MCF 10A (cell line): Measurements from ENCODE around the gene FAM219A. TPM values are rescaled to one million over a fixed set of nuclear protein-coding genes. Genes with fewer than 3 reads are reported as not detected.

Source experiments
- BruUV-seq: library from RNA; stranded (reverse); fragments of 400-500 nt; replicated peaks from 2 replicates; lab custom pipeline; 2021; lab: Mats Ljungman, UMichigan
- CTCF ChIA-PET: fragments of 300-600 bp; sonication (Branson Sonifier 250); formaldehyde crosslinking; extraction: SDS; loops from one replicate; lab custom pipeline; 2021; ENCODE audit warnings: antibody characterized with exemption, inconsistent platforms; lab: Yijun Ruan, JAX
- POLR2A ChIA-PET: fragments of 300-600, 350-650 bp; sonication (Branson Sonifier 250); formaldehyde crosslinking; extraction: SDS; loops from one replicate; lab custom pipeline; 2020; ENCODE audit warnings: antibody characterized with exemption, inconsistent platforms; lab: Yijun Ruan, JAX
- DNase-seq: peaks from one replicate; pipeline ENCODE4 v3.0.0-alpha.2; 2018; ENCODE audit not compliant: unreplicated experiment
- H3K27ac Mint-ChIP-seq: one replicate; pipeline ENCODE4 v1.8.0; 2022; ENCODE audit warnings: mild to moderate bottlenecking, low read depth, mixed read lengths; ENCODE audit not compliant: unreplicated experiment
- H3K27me3 Mint-ChIP-seq: one replicate; pipeline ENCODE4 v1.8.0; 2022; ENCODE audit warnings: mixed read lengths; ENCODE audit not compliant: insufficient read depth, unreplicated experiment
- H3K36me3 Mint-ChIP-seq: one replicate; pipeline ENCODE4 v1.8.0; 2022; ENCODE audit warnings: mild to moderate bottlenecking, moderate library complexity, mixed read lengths; ENCODE audit not compliant: insufficient read depth, unreplicated experiment
- H3K4me1 Mint-ChIP-seq: one replicate; pipeline ENCODE4 v1.8.0; 2022; ENCODE audit warnings: mixed read lengths; ENCODE audit not compliant: insufficient read depth, unreplicated experiment
- H3K4me3 Mint-ChIP-seq: one replicate; pipeline ENCODE4 v1.8.0; 2022; ENCODE audit warnings: mild to moderate bottlenecking, moderate library complexity, mixed read lengths; ENCODE audit not compliant: unreplicated experiment
- H3K9me3 Mint-ChIP-seq: one replicate; pipeline ENCODE4 v1.8.0; 2022; ENCODE audit warnings: mixed read lengths; ENCODE audit not compliant: unreplicated experiment
- CTCF ChIP-seq: fragments of 200-600 bp; IDR thresholded peaks from one replicate; pipeline ENCODE4 v1.8.0; 2022; ENCODE audit warnings: antibody characterized with exemption, mild to moderate bottlenecking; ENCODE audit not compliant: unreplicated experiment
- intact Hi-C: fragments of 100-400 bp; cut with micrococcal nuclease; formaldehyde crosslinking; loops from 2 replicates; pipeline ENCODE4 v1.14.1; 2022
- total RNA-seq: library from RNA; stranded (reverse); gene quantifications from 2 replicates; pipeline ENCODE4 v1.2.3, GENCODE V29; 2022

Gene FAM219A
- total RNA-seq, 1 experiment from 2014 or later, result 19.3 TPM

- H3K4me1 Mint-ChIP-seq, result no peaks in the 10 kb centered on the region
- H3K36me3 Mint-ChIP-seq, result no peaks in the 10 kb centered on the region
- ChIA-PET POLR2A (no interaction called here), CTCF (interaction anchor here (0.6 to 1.1 kb wide), 5 partner anchors 23 to 317 kb away, joined by 3 to 4 read pairs (median 3); no protein-coding TSS in a partner anchor)
- no peak for DNase-seq
- BruUV-seq, result no TSS peak
- no peak overlapping the region for H3K4me3 Mint-ChIP-seq
- no peaks in the 10 kb centered on the region for H3K9me3 Mint-ChIP-seq
- H3K27me3 Mint-ChIP-seq, result peaks cover under 1% of the 10 kb centered on the region
- no peak overlapping the region for H3K27ac Mint-ChIP-seq
- TF ChIP-seq CTCF, result no peak
- intact Hi-C loops, result no loop called here
Measured at GRCh38 chr9:34385561-34386230, 72.7 kb downstream of the FAM219A start.

GRCh38 chr9:34384368-34385165 lies 73.8 kb downstream of the FAM219A start:
- no peak for TF ChIP-seq CTCF
- intact Hi-C loops, result no loop called here
- ChIA-PET POLR2A (no interaction called here), CTCF (interaction anchor here (0.5 to 1.0 kb wide), 2 partner anchors 53 to 341 kb away, joined by 3 read pairs; no protein-coding TSS in a partner anchor)
- Mint-ChIP-seq H3K27me3 (no peaks in the 10 kb centered on the region), H3K4me1 (peaks cover 1% of the 10 kb centered on the region), H3K4me3 (no peak overlapping the region), H3K36me3 (no peaks in the 10 kb centered on the region), H3K9me3 (no peaks in the 10 kb centered on the region), H3K27ac (no peak overlapping the region)
- BruUV-seq, result no TSS peak
- no peak for DNase-seq

GRCh38 chr9:34383904-34384303 lies 74.5 kb downstream of the FAM219A start:
- no peaks in the 10 kb centered on the region for H3K36me3 Mint-ChIP-seq
- H3K4me3 Mint-ChIP-seq, result no peak overlapping the region
- no peaks in the 10 kb centered on the region for H3K9me3 Mint-ChIP-seq
- peaks cover 8% of the 10 kb centered on the region for H3K4me1 Mint-ChIP-seq
- no peak for TF ChIP-seq CTCF
- H3K27me3 Mint-ChIP-seq, result no peaks in the 10 kb centered on the region
- ChIA-PET CTCF (interaction anchor here (1.0 kb wide), 1 partner anchor 52 kb away, joined by 3 read pairs; no protein-coding TSS in a partner anchor), POLR2A (no interaction called here)
- no TSS peak for BruUV-seq
- intact Hi-C loops, result no loop called here
- no peak overlapping the region for H3K27ac Mint-ChIP-seq
- DNase-seq, result no peak

GRCh38 chr9:34382879-34383278 lies 75.5 kb downstream of the FAM219A start:
- peaks cover 8% of the 10 kb centered on the region for H3K4me1 Mint-ChIP-seq
- ChIA-PET CTCF (interaction anchor here (0.6 kb wide), 1 partner anchor 261 kb away, joined by 3 read pairs; no protein-coding TSS in a partner anchor), POLR2A (no interaction called here)
- peak overlapping the region; percentile 43 for H3K27ac Mint-ChIP-seq
- no TSS peak for BruUV-seq
- no peaks in the 10 kb centered on the region for H3K27me3 Mint-ChIP-seq
- no peak overlapping the region for H3K4me3 Mint-ChIP-seq
- intact Hi-C loops, result no loop called here
- no peaks in the 10 kb centered on the region for H3K9me3 Mint-ChIP-seq
- no peak for DNase-seq
- no peak for TF ChIP-seq CTCF
- no peaks in the 10 kb centered on the region for H3K36me3 Mint-ChIP-seq
